Prostate gland (tissue), 2 donors: ENCODE measurements around the gene VAV1.

Experiments used
- CTCF ChIP-seq, 4 experiments: fragments of 200-600 bp in 2 of 4; fragments of 450-650 bp in 2 of 4; sonication (generic) in 2 of 4; IDR thresholded peaks; 1 replicate in 3 of 4; 2 replicates in 1 of 4; pipeline ENCODE4 v1.5.1; 2016 to 2019; ENCODE audit warnings: antibody characterized with exemption in 4 of 4, mild to moderate bottlenecking in 2 of 4, moderate library complexity in 2 of 4
- POLR2A ChIP-seq: fragments of 450-650 bp; IDR thresholded peaks from one replicate; pipeline ENCODE4 v1.6.1; 2016; ENCODE audit warnings: antibody characterized with exemption, mild to moderate bottlenecking

- TF ChIP-seq CTCF (IDR thresholded peaks at IDR 0.05) (no peak), POLR2A (no peak)
Observed at GRCh38 chr19:6813659-6814058, 41.2 kb downstream of the VAV1 start.
